GM18526 (cell line): ENCODE results near the gene SLC25A21.

Source experiments
- POLR2A ChIP-seq: IDR thresholded peaks from 3 replicates; pipeline ENCODE4 v1.6.1; 2011; ENCODE audit not compliant: insufficient read length; ENCODE audit errors: extremely low read depth

The SLC25A21 gene

GRCh38 chr14:36661506-36662257, 510.7 kb downstream of the SLC25A21 start, which contains the start of gene PAX9:
PAX9 (plus strand) TSS chr14:36661860; CDS start chr14:36662090, 230 bp downstream.
- TF ChIP-seq POLR2A = no peak

- TF ChIP-seq POLR2A = no peak
Measured at GRCh38 chr14:36660736-36661505, 511.5 kb downstream of the SLC25A21 start.

GRCh38 chr14:36659822-36660735, 512.3 kb downstream of the SLC25A21 start:
- no peak for TF ChIP-seq POLR2A

GRCh38 chr14:36659010-36659821, 513.2 kb downstream of the SLC25A21 start:
- no peak for TF ChIP-seq POLR2A

GRCh38 chr14:36658123-36659009, 514.0 kb downstream of the SLC25A21 start:
- no peak for TF ChIP-seq POLR2A

GRCh38 chr14:36657399-36658122, 514.8 kb downstream of the SLC25A21 start:
- no peak for TF ChIP-seq POLR2A

- TF ChIP-seq POLR2A = no peak
Measured at GRCh38 chr14:36656687-36657398, 515.6 kb downstream of the SLC25A21 start.

- no peak for TF ChIP-seq POLR2A
Measured at GRCh38 chr14:36655963-36656686, 516.3 kb downstream of the SLC25A21 start.

- no peak for TF ChIP-seq POLR2A
Measured at GRCh38 chr14:36655571-36655962, 516.8 kb downstream of the SLC25A21 start.

GRCh38 chr14:36654794-36655381, 517.5 kb downstream of the SLC25A21 start:
- TF ChIP-seq POLR2A = no peak

- no peak for TF ChIP-seq POLR2A
Measured at GRCh38 chr14:36653962-36654793, 518.2 kb downstream of the SLC25A21 start.
